GM12878 (cell line): ENCODE data around the gene MTTP. TPM values are rescaled to one million over a fixed set of nuclear protein-coding genes. Genes with fewer than 3 reads are reported as not detected.

Experiments
- ATAC-seq: fragments of 200-7000 bp; cut with Tn5 transposase; 3 replicates; pipeline ENCODE4 v1.9.1; 2020; ENCODE audit warnings: mild to moderate bottlenecking, moderate library complexity
- BruUV-seq: library from RNA; stranded (reverse); fragments of 400-500 nt; replicated peaks from 2 replicates; lab custom pipeline; 2021; lab: Mats Ljungman, UMichigan
- CTCF ChIA-PET: fragments of 300-600 bp; sonication (Branson Sonifier 250); formaldehyde crosslinking; extraction: SDS; loops from one replicate; lab custom pipeline; 2021; ENCODE audit warnings: inconsistent platforms; lab: Yijun Ruan, JAX
- POLR2A ChIA-PET: fragments of 350-600 bp; formaldehyde crosslinking; extraction: SDS; loops from one replicate; lab custom pipeline; 2021; ENCODE audit warnings: inconsistent platforms; lab: Charles Lee
- RAD21 ChIA-PET: fragments of 300-600 bp; sonication (Branson Sonifier 250); formaldehyde crosslinking; loops from one replicate; lab custom pipeline; 2023; ENCODE audit warnings: antibody characterized with exemption; ENCODE audit not compliant: unreplicated experiment; lab: Charles Lee
- SMC1A ChIA-PET: fragments of 300-600 bp; sonication (Branson Sonifier 250); formaldehyde crosslinking; loops from one replicate; lab custom pipeline; 2023; ENCODE audit not compliant: unreplicated experiment, uncharacterized antibody; lab: Charles Lee
- DNase-seq: peaks from one replicate; pipeline ENCODE4 v3.0.0-alpha.2; 2011; ENCODE audit warnings: low read depth, low spot score
- FAIRE-seq: peaks from 3 replicates; lab custom pipeline; 2011; peaks lifted over from hg19 to GRCh38; lab: Jason Lieb, UNC
- H2AFZ ChIP-seq: 2 replicates; pipeline ENCODE4 v1.6.0; 2011; ENCODE audit warnings: low read depth, low read length, control low read depth; ENCODE audit not compliant: control insufficient read depth
- H3K27ac ChIP-seq: 2 replicates; pipeline ENCODE4 v1.5.1; 2011; ENCODE audit warnings: control low read depth; ENCODE audit not compliant: control insufficient read depth, insufficient read depth
- H3K27me3 ChIP-seq, 2 experiments: replicated peaks in 1 of 2; 2 replicates each; pipeline versions ENCODE4 v1.6.0 to v1.6.1; 2011; ENCODE audit warnings: low read length in 1 of 2; ENCODE audit not compliant: control insufficient read depth in 2 of 2, insufficient read depth in 2 of 2
- H3K36me3 ChIP-seq, 2 experiments: 2 replicates each; pipeline ENCODE4 v1.5.1; 2011; ENCODE audit warnings: low read length in 1 of 2; ENCODE audit not compliant: control insufficient read depth in 2 of 2, insufficient read depth in 2 of 2
- H3K4me1 ChIP-seq: 2 replicates; pipeline ENCODE4 v1.6.1; 2011; ENCODE audit warnings: mild to moderate bottlenecking, low read length, moderate library complexity, mixed read lengths; ENCODE audit not compliant: control insufficient read depth, insufficient read depth
- H3K4me2 ChIP-seq: 2 replicates; pipeline ENCODE4 v1.6.0; 2011; ENCODE audit warnings: control low read depth; ENCODE audit not compliant: control insufficient read depth, insufficient read depth
- H3K4me3 ChIP-seq: fragments of 200-600 bp; sonication (generic); 2 replicates; pipeline ENCODE4 v1.5.1; 2016
- H3K79me2 ChIP-seq: 2 replicates; pipeline ENCODE4 v1.6.0; 2011; ENCODE audit warnings: low read length; ENCODE audit not compliant: control insufficient read depth, insufficient read depth
- H3K9ac ChIP-seq: 2 replicates; pipeline ENCODE4 v1.8.0; 2011; ENCODE audit warnings: low read length, control low read depth, mixed read lengths; ENCODE audit not compliant: control insufficient read depth, insufficient read depth
- H3K9me3 ChIP-seq: replicated peaks from 3 replicates; pipeline ENCODE4 v1.5.1; 2011; ENCODE audit warnings: mild to moderate bottlenecking, low read length; ENCODE audit not compliant: control insufficient read depth, insufficient read depth
- H4K20me1 ChIP-seq: 2 replicates; pipeline ENCODE4 v1.6.0; 2011; ENCODE audit not compliant: control insufficient read depth, insufficient read depth
- BRCA1 ChIP-seq: IDR thresholded peaks from 2 replicates; pipeline ENCODE4 v1.6.1; 2011; ENCODE audit warnings: low read depth, low read length, improper control_type of control experiment
- HDGF ChIP-seq: fragments of 450-650 bp; IDR thresholded peaks from 2 replicates; pipeline ENCODE4 v1.6.1; 2016; ENCODE audit warnings: antibody characterized with exemption
- IRF4 ChIP-seq: IDR thresholded peaks from 2 replicates; pipeline ENCODE4 v1.6.1; 2011; ENCODE audit warnings: low read depth, low read length
- NRF1 ChIP-seq: conservative IDR thresholded peaks from 2 replicates; pipeline ENCODE4 v1.6.1; 2011; ENCODE audit warnings: mild to moderate bottlenecking, low read depth, low read length, improper control_type of control experiment
- RAD51 ChIP-seq: fragments of 450-650 bp; IDR thresholded peaks from 2 replicates; pipeline ENCODE4 v1.6.1; 2016; ENCODE audit warnings: moderate library complexity, mild to moderate bottlenecking, inconsistent platforms
- RBBP5 ChIP-seq: fragments of 200-600 bp; sonication (generic); conservative IDR thresholded peaks from 2 replicates; pipeline ENCODE4 v1.6.1; 2016
- RCOR1 ChIP-seq: conservative IDR thresholded peaks from 2 replicates; pipeline ENCODE4 v1.6.1; 2012; ENCODE audit warnings: low read depth, low read length, improper control_type of control experiment
- RUNX3 ChIP-seq: IDR thresholded peaks from 2 replicates; pipeline ENCODE4 v1.6.1; 2012; ENCODE audit warnings: low read length, inconsistent platforms
- SREBF1 ChIP-seq: IDR thresholded peaks from 2 replicates; pipeline ENCODE4 v1.6.1; 2012; ENCODE audit warnings: mild to moderate bottlenecking, low read length
- SRF ChIP-seq, 2 experiments: IDR thresholded peaks; 2 replicates each; pipeline ENCODE4 v1.6.1; 2011; ENCODE audit warnings: low read depth in 2 of 2, low read length in 2 of 2, mild to moderate bottlenecking in 1 of 2, moderate library complexity in 1 of 2
- YY1 ChIP-seq: IDR thresholded peaks from 2 replicates; pipeline ENCODE4 v1.6.1; 2011; ENCODE audit warnings: low read depth, mild to moderate bottlenecking, low read length
- WGBS: methylation state at CpG from one replicate; pipeline ENCODE4 v1.1.6; 2016; ENCODE audit warnings: low lambda C conversion rate; ENCODE audit not compliant: insufficient replicate concordance, insufficient coverage; ENCODE audit errors: missing lambda C conversion rate; 5-methylcytosine and 5-hydroxymethylcytosine counted together
- in situ Hi-C: fragments of 300-500 bp; cut with MboI; formaldehyde crosslinking; loops from 9 replicates; pipeline ENCODE4 v1.14.3; 2018; ENCODE audit warnings: mixed read lengths
- intact Hi-C: fragments of 100-400 bp; cut with micrococcal nuclease; formaldehyde crosslinking; loops from one replicate; pipeline ENCODE4 v1.14.2; 2022; ENCODE audit not compliant: unreplicated experiment
- polyA plus RNA-seq, 11 experiments: library from polyadenylated mRNA; depleted of rRNA in 4 of 11; unstranded in 6 of 11; stranded (reverse) in 5 of 11; fragments of >200 nt; fragmentation: Nextera tagmentation in 4 of 11; fragmentation: Illumina TruSeq in 1 of 11; extraction: Ambion mirVana in 4 of 11; extraction: Trizol in 1 of 11; gene quantifications; 1 replicate in 1 of 11; 2 replicates in 10 of 11; pipeline versions ENCODE4 v1.2.1 to v1.2.3, GENCODE V29; 2011 to 2016; ENCODE audit warnings: inconsistent platforms in 2 of 11, missing spikeins in 2 of 11, low read depth in 1 of 11
- total RNA-seq, 4 experiments: library from RNA; depleted of rRNA in 3 of 4; stranded (reverse); fragments of >200 nt in 3 of 4; fragmentation: Illumina TruSeq in 1 of 4; extraction: Trizol in 1 of 4; gene quantifications; 2 replicates each; pipeline versions ENCODE4 v1.2.1 to v1.2.3, GENCODE V29; 2013 to 2021

Gene MTTP
- total and polyA plus RNA-seq, 10 of the 15 experiments (the other 5 are each of a cell fraction or from before 2014, with no cell fraction given): 0.08 to 2.2 (median 0.21) TPM; not detected in 1

- RAD21 ChIA-PET: no interaction called here
- CTCF ChIA-PET: no interaction called here
- SMC1A ChIA-PET: no interaction called here
- no peak for ATAC-seq
- Histone ChIP-seq H3K36me3 (no peaks in the 10 kb centered on the region), H3K4me1 (no peaks in the 10 kb centered on the region), H3K4me3 (no peak overlapping the region), H3K27ac (no peak overlapping the region), H3K4me2 (no peak overlapping the region), H2AFZ (no peak overlapping the region), H4K20me1 (no peaks in the 10 kb centered on the region), H3K27me3 (no peaks in the 10 kb centered on the region), H3K9ac (no peak overlapping the region), H3K9me3 (no peaks in the 10 kb centered on the region), H3K79me2 (no peaks in the 10 kb centered on the region)
- intact Hi-C loops: no loop called here
- no peak for TF ChIP-seq RAD51
- no peak for DNase-seq
- no TSS peak for BruUV-seq
- in situ Hi-C loops: no loop called here
- no peak for FAIRE-seq
- WGBS: 66% methylated on average over 40 of the region's 43 CpGs
- POLR2A ChIA-PET: no interaction called here
Observed at GRCh38 chr4:99652596-99653436, 78.2 kb downstream of the MTTP start.

GRCh38 chr4:99653916-99654315, 79.3 kb downstream of the MTTP start:
- BruUV-seq: no TSS peak
- RAD21 ChIA-PET: no interaction called here
- H3K27ac ChIP-seq: no peak overlapping the region
- no peaks in the 10 kb centered on the region for H3K79me2 ChIP-seq
- POLR2A ChIA-PET: no interaction called here
- no peaks in the 10 kb centered on the region for H3K36me3 ChIP-seq
- H3K4me2 ChIP-seq: no peak overlapping the region
- WGBS: 26% methylated on average over 8 of the region's 9 CpGs
- DNase-seq (no peak), FAIRE-seq (no peak), ATAC-seq (no peak)
- H4K20me1 ChIP-seq: no peaks in the 10 kb centered on the region
- SMC1A ChIA-PET: no interaction called here
- H3K4me3 ChIP-seq: no peak overlapping the region
- TF ChIP-seq NRF1 (no peak), SRF (IDR thresholded peaks at IDR 0.05; ENCODE audit: low read depth in 2 of 2, low read length in 2 of 2) (no peak), RCOR1 (no peak), SREBF1 (no peak), RBBP5 (no peak), RUNX3 (no peak), YY1 (no peak), BRCA1 (no peak), IRF4 (no peak), HDGF (no peak)
- H2AFZ ChIP-seq: no peak overlapping the region
- CTCF ChIA-PET: no interaction called here
- intact Hi-C loops: no loop called here
- H3K9me3 ChIP-seq: no peaks in the 10 kb centered on the region
- no peak overlapping the region for H3K9ac ChIP-seq
- in situ Hi-C loops: no loop called here
- no peaks in the 10 kb centered on the region for H3K4me1 ChIP-seq
- no peaks in the 10 kb centered on the region for H3K27me3 ChIP-seq
